Endothelial cell of umbilical vein (primary cell): Measurements from ENCODE around the gene DCP2. TPM values are rescaled to one million over a fixed set of nuclear protein-coding genes. Genes with fewer than 3 reads are reported as not detected.

Experiments used
- BruUV-seq: library from RNA; stranded (reverse); fragments of 400-500 nt; replicated peaks from 2 replicates; lab custom pipeline; 2021; lab: Mats Ljungman, UMichigan
- CTCF ChIA-PET: fragments of 300-600, 350-600 bp; sonication (Branson Sonifier 250); formaldehyde crosslinking; loops from one replicate; lab custom pipeline; 2021; ENCODE audit warnings: antibody characterized with exemption, inconsistent platforms; lab: Charles Lee
- POLR2A ChIA-PET: fragments of 300-600, 350-600 bp; sonication (Branson Sonifier 250); formaldehyde crosslinking; loops from one replicate; lab custom pipeline; 2021; ENCODE audit warnings: antibody characterized with exemption, inconsistent platforms; lab: Charles Lee
- DNase-seq: peaks from one replicate; pipeline ENCODE4 v3.0.0-alpha.2; 2011; ENCODE audit warnings: low read depth, low spot score
- FAIRE-seq: peaks from 2 replicates; lab custom pipeline; 2011; peaks lifted over from hg19 to GRCh38; lab: Jason Lieb, UNC
- H2AFZ ChIP-seq: 2 replicates; pipeline ENCODE4 v1.6.0; 2012; ENCODE audit warnings: low read depth, low read length, control low read depth, inconsistent platforms
- H3K27ac ChIP-seq: 2 replicates; pipeline ENCODE4 v1.5.1; 2011; ENCODE audit warnings: low read depth, mild to moderate bottlenecking, control low read depth, low read length, moderate library complexity; ENCODE audit not compliant: insufficient read depth
- H3K27me3 ChIP-seq, 2 experiments: 2 replicates each; pipeline versions ENCODE4 v1.6.0 to v1.6.1; 2011; ENCODE audit warnings: low read length in 2 of 2, mixed read lengths in 1 of 2; ENCODE audit not compliant: control insufficient read depth in 2 of 2, insufficient read depth in 2 of 2
- H3K36me3 ChIP-seq, 2 experiments: 2 replicates in 1 of 2; 3 replicates in 1 of 2; pipeline ENCODE4 v1.5.1; 2011; ENCODE audit warnings: low read length in 2 of 2, mild to moderate bottlenecking in 1 of 2, moderate library complexity in 1 of 2; ENCODE audit not compliant: control insufficient read depth in 2 of 2, insufficient read depth in 2 of 2; ENCODE audit errors: extremely low read depth in 1 of 2
- H3K4me1 ChIP-seq: 3 replicates; pipeline ENCODE4 v1.5.1; 2011; ENCODE audit warnings: mild to moderate bottlenecking, low read length; ENCODE audit not compliant: control insufficient read depth, insufficient read depth; ENCODE audit errors: extremely low read depth
- H3K4me2 ChIP-seq: 2 replicates; pipeline ENCODE4 v1.6.1; 2011; ENCODE audit warnings: low read length, control low read depth, mixed read lengths; ENCODE audit not compliant: insufficient read depth
- H3K4me3 ChIP-seq, 3 experiments: fragments of 200-600 bp in 1 of 3; sonication (generic), shearing (Covaris generic) in 1 of 3; replicated peaks in 1 of 3; 2 replicates each; pipeline ENCODE4 v1.5.1; 2011 to 2016; ENCODE audit warnings: control low read depth in 3 of 3, low read length in 3 of 3, mild to moderate bottlenecking in 2 of 3, inconsistent platforms in 1 of 3, low read depth in 1 of 3, moderate library complexity in 1 of 3; ENCODE audit not compliant: insufficient read depth in 1 of 3
- H3K79me2 ChIP-seq: 2 replicates; pipeline ENCODE4 v1.6.0; 2012; ENCODE audit warnings: low read length, inconsistent platforms; ENCODE audit not compliant: control insufficient read depth, insufficient read depth
- H3K9ac ChIP-seq: replicated peaks from 2 replicates; pipeline ENCODE3; 2011; ENCODE audit warnings: low read length, control low read depth; ENCODE audit not compliant: insufficient read depth; ENCODE audit errors: extremely low read depth
- H3K9me1 ChIP-seq: replicated peaks from 3 replicates; pipeline ENCODE4 v1.6.0; 2011; ENCODE audit warnings: mild to moderate bottlenecking, low read length; ENCODE audit not compliant: control insufficient read depth, insufficient read depth; ENCODE audit errors: extremely low read depth
- H3K9me3 ChIP-seq: replicated peaks from 2 replicates; pipeline ENCODE4 v1.5.1; 2012; ENCODE audit warnings: low read length, inconsistent platforms; ENCODE audit not compliant: control insufficient read depth, insufficient read depth
- H4K20me1 ChIP-seq: replicated peaks from 2 replicates; pipeline ENCODE3; 2011; ENCODE audit warnings: mild to moderate bottlenecking, low read length; ENCODE audit not compliant: control insufficient read depth, insufficient read depth; ENCODE audit errors: extremely low read depth
- EZH2 ChIP-seq: IDR thresholded peaks from 2 replicates; pipeline ENCODE4 v1.6.1; 2012; ENCODE audit warnings: borderline replicate concordance, low read depth, mild to moderate bottlenecking, moderate library complexity, low read length, inconsistent platforms; ENCODE audit not compliant: severe bottlenecking
- FOS ChIP-seq: IDR thresholded peaks from 2 replicates; pipeline ENCODE4 v1.6.1; 2011; ENCODE audit warnings: mild to moderate bottlenecking, low read length, moderate library complexity, borderline replicate concordance; ENCODE audit not compliant: insufficient read depth
- JUN ChIP-seq: IDR thresholded peaks from 2 replicates; pipeline ENCODE4 v1.6.1; 2011; ENCODE audit warnings: borderline replicate concordance, low read depth; ENCODE audit not compliant: insufficient read length, insufficient read depth
- MYC ChIP-seq: IDR thresholded peaks from one replicate; pipeline ENCODE4 v1.6.1; 2011; ENCODE audit warnings: mild to moderate bottlenecking, low read depth, low read length
- POLR2A ChIP-seq: IDR thresholded peaks from 2 replicates; pipeline ENCODE4 v1.6.1; 2012; ENCODE audit warnings: low read depth, mild to moderate bottlenecking, control low read depth, low read length
- dilution Hi-C: fragments of 300-500 bp; cut with MboI; formaldehyde crosslinking; loops from one replicate; pipeline ENCODE4 v1.15.0; 2019; ENCODE audit warnings: low sequenced_read_pairs; ENCODE audit not compliant: extremely low pct_ligation_motif_present
- intact Hi-C: fragments of 100-400 bp; cut with micrococcal nuclease; formaldehyde crosslinking; loops from one replicate; pipeline ENCODE4 v1.10.0; 2022
- polyA plus RNA-seq, 4 experiments: library from polyadenylated mRNA; depleted of rRNA in 3 of 4; stranded (reverse) in 3 of 4; unstranded in 1 of 4; fragments of >200 nt; gene quantifications; 2 replicates each; pipeline versions ENCODE4 v1.2.1 to v1.2.3, GENCODE V29; 2011 to 2012; ENCODE audit warnings: missing spikeins in 1 of 4
- total RNA-seq: library from RNA; stranded (reverse); gene quantifications from 2 replicates; pipeline ENCODE4 v1.2.3, GENCODE V29; 2021
- TF ChIP-seq, protein P1 (sequence below), 2 donors: IDR thresholded peaks; 1 replicate in 1 of 2; 2 replicates in 1 of 2; pipeline ENCODE4 v1.5.1; 2011; ENCODE audit warnings: low read length in 2 of 2, mild to moderate bottlenecking in 2 of 2, moderate library complexity in 2 of 2, control low read depth in 1 of 2, inconsistent platforms in 1 of 2, low read depth in 1 of 2; ENCODE audit not compliant: insufficient read depth in 1 of 2; ENCODE audit errors: extremely low read depth in 1 of 2
- TF ChIP-seq, protein P2 (sequence below): IDR thresholded peaks from 2 replicates; pipeline ENCODE4 v1.6.1; 2011; ENCODE audit not compliant: insufficient read depth, insufficient read length

DCP2 gene
- total and polyA plus RNA-seq, 2 donors (not counting 3 experiments of a cell fraction or from before 2014, with no cell fraction given), result 11.3 to 60.0 TPM

DNA sequence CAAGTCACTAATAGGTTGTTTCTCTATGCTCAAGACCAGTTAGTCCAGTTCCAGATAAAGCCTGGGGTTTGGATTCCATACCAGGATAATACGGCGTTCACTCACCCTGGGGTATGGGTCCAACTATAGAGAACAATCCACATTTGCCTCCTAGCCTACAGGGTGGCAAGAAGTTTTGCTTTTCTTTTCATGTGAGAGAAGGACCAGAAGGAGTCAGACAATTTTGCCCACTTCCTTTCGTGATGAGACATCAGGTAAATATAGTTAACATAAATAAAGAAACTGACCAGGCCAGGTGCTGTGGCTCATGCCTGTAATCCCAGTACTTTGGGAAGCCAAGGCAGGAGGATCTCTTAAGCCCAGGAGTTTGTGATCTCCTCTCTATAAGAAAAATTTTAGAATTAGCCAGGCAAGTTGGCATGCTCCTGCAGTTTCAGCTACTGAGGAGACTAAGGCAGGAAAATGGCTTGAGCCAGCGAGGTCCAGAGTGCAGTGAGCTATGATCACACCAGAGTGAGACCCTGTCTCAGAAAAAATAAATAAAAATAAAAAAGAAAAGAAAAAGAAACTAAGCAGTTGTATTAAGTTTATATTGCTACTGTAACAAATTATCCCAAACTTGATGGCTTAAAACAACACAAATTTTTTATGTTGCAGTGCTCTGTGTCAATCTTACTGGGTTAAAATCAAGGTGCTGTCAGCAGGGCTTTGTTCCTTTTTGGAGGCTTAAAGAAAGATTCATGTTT lies 47.1 kb upstream of the DCP2 start:
- Histone ChIP-seq H3K4me2 (no peak overlapping the region), H3K36me3 (no peaks in the 10 kb centered on the region), H3K27me3 (no peaks in the 10 kb centered on the region), H3K4me1 (peaks cover 2% of the 10 kb centered on the region), H3K9me3 (no peaks in the 10 kb centered on the region), H4K20me1 (no peaks in the 10 kb centered on the region), H3K4me3 (no peak overlapping the region), H2AFZ (no peak overlapping the region), H3K9ac (no peak overlapping the region), H3K79me2 (no peaks in the 10 kb centered on the region), H3K9me1 (no peaks in the 10 kb centered on the region), H3K27ac (no peak overlapping the region)
- TF ChIP-seq FOS (no peak), MYC (no peak), JUN (no peak), POLR2A (no peak), EZH2 (no peak)
- TF ChIP-seq, protein P1, sequence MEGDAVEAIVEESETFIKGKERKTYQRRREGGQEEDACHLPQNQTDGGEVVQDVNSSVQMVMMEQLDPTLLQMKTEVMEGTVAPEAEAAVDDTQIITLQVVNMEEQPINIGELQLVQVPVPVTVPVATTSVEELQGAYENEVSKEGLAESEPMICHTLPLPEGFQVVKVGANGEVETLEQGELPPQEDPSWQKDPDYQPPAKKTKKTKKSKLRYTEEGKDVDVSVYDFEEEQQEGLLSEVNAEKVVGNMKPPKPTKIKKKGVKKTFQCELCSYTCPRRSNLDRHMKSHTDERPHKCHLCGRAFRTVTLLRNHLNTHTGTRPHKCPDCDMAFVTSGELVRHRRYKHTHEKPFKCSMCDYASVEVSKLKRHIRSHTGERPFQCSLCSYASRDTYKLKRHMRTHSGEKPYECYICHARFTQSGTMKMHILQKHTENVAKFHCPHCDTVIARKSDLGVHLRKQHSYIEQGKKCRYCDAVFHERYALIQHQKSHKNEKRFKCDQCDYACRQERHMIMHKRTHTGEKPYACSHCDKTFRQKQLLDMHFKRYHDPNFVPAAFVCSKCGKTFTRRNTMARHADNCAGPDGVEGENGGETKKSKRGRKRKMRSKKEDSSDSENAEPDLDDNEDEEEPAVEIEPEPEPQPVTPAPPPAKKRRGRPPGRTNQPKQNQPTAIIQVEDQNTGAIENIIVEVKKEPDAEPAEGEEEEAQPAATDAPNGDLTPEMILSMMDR (IDR thresholded peaks at IDR 0.05; ENCODE audit: extremely low read depth in 1 of 2, insufficient read depth in 1 of 2, low read depth in 1 of 2, low read length in 2 of 2), result no peak
- TF ChIP-seq, protein P2, sequence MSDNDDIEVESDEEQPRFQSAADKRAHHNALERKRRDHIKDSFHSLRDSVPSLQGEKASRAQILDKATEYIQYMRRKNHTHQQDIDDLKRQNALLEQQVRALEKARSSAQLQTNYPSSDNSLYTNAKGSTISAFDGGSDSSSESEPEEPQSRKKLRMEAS, result no peak
- POLR2A ChIA-PET, result no interaction called here
- FAIRE-seq (no peak), DNase-seq (no peak)
- CTCF ChIA-PET, result no interaction called here
- no TSS peak for BruUV-seq
- dilution Hi-C loops, result no loop called here
- intact Hi-C loops, result no loop called here
